ENCODE measurements around the gene C1orf141. TPM values are rescaled to one million over a fixed set of nuclear protein-coding genes. Genes with fewer than 3 reads are reported as not detected.

Gene C1orf141
- total RNA-seq, 4 donors from 2014 or later, result not detected

- 98% methylated on average over 4 of the region's 4 CpGs for WGBS
- H3K27me3 ChIP-seq, result no peaks in the 10 kb centered on the region
- H3K4me1 ChIP-seq, result no peaks in the 10 kb centered on the region
- no peak overlapping the region for H3K27ac ChIP-seq (replicated peaks in 1 of 4)
- no peak for TF ChIP-seq POLR2AphosphoS5 (IDR thresholded peaks at IDR 0.05)
- no peaks in the 10 kb centered on the region for H3K36me3 ChIP-seq
- H3K9me3 ChIP-seq, result no peaks in the 10 kb centered on the region
- intact Hi-C loops (cut with DNase I), result no loop called here
- DNase-seq (ENCODE audit: extremely low spot score), result no peak
- no peak overlapping the region for H3K4me3 ChIP-seq
These were observed 30.8 kb upstream of the C1orf141 start for GRCh38 chr1:67165468-67166041.

- Histone ChIP-seq H3K4me1 (no peaks in the 10 kb centered on the region), H3K27me3 (no peaks in the 10 kb centered on the region), H3K4me3 (no peak overlapping the region), H3K27ac (replicated peaks in 1 of 4) (no peak overlapping the region), H3K9me3 (no peaks in the 10 kb centered on the region), H3K36me3 (no peaks in the 10 kb centered on the region)
- no peak for DNase-seq (ENCODE audit: extremely low spot score)
- intact Hi-C loops (cut with DNase I), result no loop called here
- 89% methylated on average over 2 of the region's 2 CpGs for WGBS
- TF ChIP-seq CTCF (IDR thresholded peaks at IDR 0.05), result no peak
- no peak for TF ChIP-seq POLR2A (IDR thresholded peaks at IDR 0.05; ENCODE audit: low read depth)
- TF ChIP-seq EP300 (IDR thresholded peaks at IDR 0.05), result no peak
- no peak for TF ChIP-seq POLR2AphosphoS5 (IDR thresholded peaks at IDR 0.05)
These were observed 28.2 kb upstream of the C1orf141 start for GRCh38 chr1:67162954-67163353.

GRCh38 chr1:67159233-67159632 lies 24.5 kb upstream of the C1orf141 start:
- Histone ChIP-seq H3K27me3 (peaks cover 0 to 6% (median 0%) of the 10 kb centered on the region in 4 donors), H3K36me3 (no peaks in the 10 kb centered on the region), H3K9me3 (no peaks in the 10 kb centered on the region), H3K4me1 (no peaks in the 10 kb centered on the region), H3K4me3 (no peak overlapping the region), H3K27ac (replicated peaks in 1 of 4) (no peak overlapping the region)
- intact Hi-C loops (cut with DNase I), result no loop called here
- WGBS, result 75% methylated on average over 2 of the region's 2 CpGs
- no peak for DNase-seq (ENCODE audit: extremely low spot score)
- TF ChIP-seq POLR2AphosphoS5 (IDR thresholded peaks at IDR 0.05) (no peak), CTCF (IDR thresholded peaks at IDR 0.05) (no peak), EP300 (IDR thresholded peaks at IDR 0.05) (no peak), POLR2A (IDR thresholded peaks at IDR 0.05; ENCODE audit: low read depth) (no peak)

- intact Hi-C loops (cut with DNase I), result no loop called here
- no peak overlapping the region for H3K4me3 ChIP-seq
- H3K27me3 ChIP-seq, result peaks cover 0 to 6% (median 0%) of the 10 kb centered on the region in 4 donors
- no peak for DNase-seq (ENCODE audit: extremely low spot score)
- no peaks in the 10 kb centered on the region for H3K4me1 ChIP-seq
- WGBS, result 61% methylated on average over 2 of the region's 2 CpGs
- no peaks in the 10 kb centered on the region for H3K36me3 ChIP-seq
- H3K27ac ChIP-seq (replicated peaks in 1 of 4), result no peak overlapping the region
- TF ChIP-seq POLR2A (IDR thresholded peaks at IDR 0.05; ENCODE audit: low read depth) (no peak), EP300 (IDR thresholded peaks at IDR 0.05) (no peak), POLR2AphosphoS5 (IDR thresholded peaks at IDR 0.05) (no peak), CTCF (IDR thresholded peaks at IDR 0.05) (no peak)
- H3K9me3 ChIP-seq, result no peaks in the 10 kb centered on the region
These were observed 23.6 kb upstream of the C1orf141 start for GRCh38 chr1:67158401-67158800.

- Histone ChIP-seq H3K36me3 (no peaks in the 10 kb centered on the region), H3K4me1 (peaks cover 7 to 10% (median 9%) of the 10 kb centered on the region in 4 donors), H3K4me3 (no peak overlapping the region), H3K27ac (replicated peaks in 1 of 4) (no peak overlapping the region), H3K9me3 (no peaks in the 10 kb centered on the region), H3K27me3 (no peaks in the 10 kb centered on the region)
- intact Hi-C loops (cut with DNase I), result no loop called here
- no peak for DNase-seq (ENCODE audit: extremely low spot score)
- TF ChIP-seq POLR2AphosphoS5 (IDR thresholded peaks at IDR 0.05) (no peak), EP300 (IDR thresholded peaks at IDR 0.05) (no peak), CTCF (IDR thresholded peaks at IDR 0.05) (no peak), POLR2A (IDR thresholded peaks at IDR 0.05; ENCODE audit: low read depth) (no peak)
- 87% methylated on average over 4 of the region's 4 CpGs for WGBS
These were observed 16.2 kb upstream of the C1orf141 start for GRCh38 chr1:67150931-67151330.
